Activated CD4-positive, alpha-beta T cell treated with anti-CD3 and anti-CD28 coated beads for 1 hour (primary cell): ENCODE data around the gene RCC1.
"Not testable (repeated sequence)": the region's sequence is repeated elsewhere in the genome, so short reads cannot be mapped to it uniquely, and the experiment has no call there.

Experiments used
- DNase-seq: peaks from one replicate; pipeline ENCODE4 v3.0.0-alpha.2; 2020

Gene RCC1

GRCh38 chr1:28512058-28512611 lies 6.3 kb downstream of the RCC1 start:
- no peak for DNase-seq

GRCh38 chr1:28514445-28514933 lies 8.6 kb downstream of the RCC1 start:
- not testable (repeated sequence) for DNase-seq

GRCh38 chr1:28516518-28516956 lies 10.7 kb downstream of the RCC1 start:
- DNase-seq, result no peak

- no peak for DNase-seq
Observed at GRCh38 chr1:28517649-28517999, 11.8 kb downstream of the RCC1 start.

- peak; percentile 80 for DNase-seq
Observed at GRCh38 chr1:28518000-28518744, 12.3 kb downstream of the RCC1 start.

GRCh38 chr1:28518745-28519341 lies 13.0 kb downstream of the RCC1 start:
- no peak for DNase-seq

GRCh38 chr1:28519946-28520725 lies 14.3 kb downstream of the RCC1 start:
- DNase-seq, result no peak

- not testable (repeated sequence) for DNase-seq
Observed at GRCh38 chr1:28520796-28521195, 15.0 kb downstream of the RCC1 start.

- DNase-seq, result no peak
Observed at GRCh38 chr1:28521502-28522164, 15.8 kb downstream of the RCC1 start.

GRCh38 chr1:28522537-28522936 lies 16.7 kb downstream of the RCC1 start:
- DNase-seq, result not testable (repeated sequence)

GRCh38 chr1:28525002-28525642 lies 19.3 kb downstream of the RCC1 start:
- not testable (repeated sequence) for DNase-seq

- DNase-seq, result no peak
Observed at GRCh38 chr1:28526886-28527285, 21.0 kb downstream of the RCC1 start.

GRCh38 chr1:28530456-28530855 lies 24.6 kb downstream of the RCC1 start:
- DNase-seq, result no peak

GRCh38 chr1:28534671-28535070 lies 28.8 kb downstream of the RCC1 start:
- no peak for DNase-seq

- DNase-seq, result no peak
Observed at GRCh38 chr1:28535180-28535579, 29.3 kb downstream of the RCC1 start.

GRCh38 chr1:28537457-28538199 lies 31.8 kb downstream of the RCC1 start:
- no peak for DNase-seq

- no peak for DNase-seq
Observed at GRCh38 chr1:28538286-28538685, 32.4 kb downstream of the RCC1 start.

GRCh38 chr1:28540651-28541050 lies 34.8 kb downstream of the RCC1 start:
- DNase-seq, result no peak

- not testable (repeated sequence) for DNase-seq
Observed at GRCh38 chr1:28541414-28542015, 35.7 kb downstream of the RCC1 start.

- no peak for DNase-seq
Observed at GRCh38 chr1:28545246-28545628, 39.4 kb downstream of the RCC1 start.

GRCh38 chr1:28548318-28548717 lies 42.5 kb downstream of the RCC1 start:
- DNase-seq, result no peak
